ENCODE data around the gene PDE5A. TPM values are rescaled to one million over a fixed set of nuclear protein-coding genes. Genes with fewer than 3 reads are reported as not detected.

PDE5A gene
- total RNA-seq, 1 experiment from 2014 or later: 0.89 TPM

- intact Hi-C loops (cut with micrococcal nuclease): no loop called here
- BruUV-seq (replicated peaks): no TSS peak
- no peaks in the 10 kb centered on the region for H3K4me1 Mint-ChIP-seq (ENCODE audit: insufficient read depth, unreplicated experiment)
These were observed 118.0 kb downstream of the PDE5A start for GRCh38 chr4:119510395-119511149.

GRCh38 chr4:119508281-119508680, 120.3 kb downstream of the PDE5A start:
- Mint-ChIP-seq H3K36me3 (ENCODE audit: insufficient read depth, unreplicated experiment) (peaks cover 12% of the 10 kb centered on the region), H3K27ac (ENCODE audit: low read depth, unreplicated experiment) (no peak overlapping the region), H3K9me3 (ENCODE audit: unreplicated experiment) (no peaks in the 10 kb centered on the region), H3K27me3 (ENCODE audit: insufficient read depth, unreplicated experiment) (no peaks in the 10 kb centered on the region), H3K4me3 (ENCODE audit: unreplicated experiment) (no peak overlapping the region), H3K4me1 (ENCODE audit: insufficient read depth, unreplicated experiment) (no peaks in the 10 kb centered on the region)
- POLR2A ChIA-PET: no interaction called here
- intact Hi-C loops (cut with micrococcal nuclease): no loop called here
- no TSS peak for BruUV-seq (replicated peaks)
- DNase-seq (ENCODE audit: unreplicated experiment): no peak
- CTCF ChIA-PET: interaction anchor here (1.2 kb wide), 1 partner anchor 10 kb away, joined by 4 read pairs; no protein-coding TSS in a partner anchor
- TF ChIP-seq, protein P1, sequence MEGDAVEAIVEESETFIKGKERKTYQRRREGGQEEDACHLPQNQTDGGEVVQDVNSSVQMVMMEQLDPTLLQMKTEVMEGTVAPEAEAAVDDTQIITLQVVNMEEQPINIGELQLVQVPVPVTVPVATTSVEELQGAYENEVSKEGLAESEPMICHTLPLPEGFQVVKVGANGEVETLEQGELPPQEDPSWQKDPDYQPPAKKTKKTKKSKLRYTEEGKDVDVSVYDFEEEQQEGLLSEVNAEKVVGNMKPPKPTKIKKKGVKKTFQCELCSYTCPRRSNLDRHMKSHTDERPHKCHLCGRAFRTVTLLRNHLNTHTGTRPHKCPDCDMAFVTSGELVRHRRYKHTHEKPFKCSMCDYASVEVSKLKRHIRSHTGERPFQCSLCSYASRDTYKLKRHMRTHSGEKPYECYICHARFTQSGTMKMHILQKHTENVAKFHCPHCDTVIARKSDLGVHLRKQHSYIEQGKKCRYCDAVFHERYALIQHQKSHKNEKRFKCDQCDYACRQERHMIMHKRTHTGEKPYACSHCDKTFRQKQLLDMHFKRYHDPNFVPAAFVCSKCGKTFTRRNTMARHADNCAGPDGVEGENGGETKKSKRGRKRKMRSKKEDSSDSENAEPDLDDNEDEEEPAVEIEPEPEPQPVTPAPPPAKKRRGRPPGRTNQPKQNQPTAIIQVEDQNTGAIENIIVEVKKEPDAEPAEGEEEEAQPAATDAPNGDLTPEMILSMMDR (IDR thresholded peaks at IDR 0.05; ENCODE audit: unreplicated experiment): no peak

More at GRCh38 chr4:119510395-119511149, 118.0 kb downstream of the PDE5A start:
- H3K4me3 Mint-ChIP-seq (ENCODE audit: unreplicated experiment): no peak overlapping the region
- ChIA-PET CTCF (no interaction called here), POLR2A (no interaction called here)
- TF ChIP-seq, protein P1 (IDR thresholded peaks at IDR 0.05; ENCODE audit: unreplicated experiment): no peak
- H3K9me3 Mint-ChIP-seq (ENCODE audit: unreplicated experiment): no peaks in the 10 kb centered on the region
- DNase-seq (ENCODE audit: unreplicated experiment): no peak
- H3K36me3 Mint-ChIP-seq (ENCODE audit: insufficient read depth, unreplicated experiment): peaks cover 16% of the 10 kb centered on the region
- H3K27me3 Mint-ChIP-seq (ENCODE audit: insufficient read depth, unreplicated experiment): no peaks in the 10 kb centered on the region
- no peak overlapping the region for H3K27ac Mint-ChIP-seq (ENCODE audit: low read depth, unreplicated experiment)

DNA sequence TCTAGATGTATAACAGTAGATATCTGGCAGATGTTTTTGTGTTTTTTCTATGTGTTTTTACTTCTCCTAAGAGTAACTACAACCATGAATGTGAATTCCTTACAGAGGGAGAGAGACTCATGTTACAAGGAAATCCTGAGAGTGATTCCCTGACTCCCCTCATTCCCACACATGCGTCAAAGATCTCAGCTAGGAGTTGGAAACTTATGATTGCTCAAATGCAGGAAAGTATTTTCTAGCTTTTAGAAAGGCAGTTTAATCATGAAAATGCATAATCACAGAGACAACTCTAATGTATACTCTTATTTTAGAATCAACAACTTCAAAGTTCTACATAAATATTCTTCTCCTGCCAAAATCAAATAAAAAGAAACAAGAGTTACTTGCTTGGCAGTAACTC, 121.8 kb downstream of the PDE5A start:
- TF ChIP-seq, protein P1 (IDR thresholded peaks at IDR 0.05; ENCODE audit: unreplicated experiment): no peak
- CTCF ChIA-PET: interaction anchor here (1.2 kb wide), 1 partner anchor 11 kb away, joined by 4 read pairs; no protein-coding TSS in a partner anchor
- H3K9me3 Mint-ChIP-seq (ENCODE audit: unreplicated experiment): no peaks in the 10 kb centered on the region
- no peaks in the 10 kb centered on the region for H3K36me3 Mint-ChIP-seq (ENCODE audit: insufficient read depth, unreplicated experiment)
- no peak overlapping the region for H3K27ac Mint-ChIP-seq (ENCODE audit: low read depth, unreplicated experiment)
- H3K4me1 Mint-ChIP-seq (ENCODE audit: insufficient read depth, unreplicated experiment): no peaks in the 10 kb centered on the region
- intact Hi-C loops (cut with micrococcal nuclease): no loop called here
- POLR2A ChIA-PET: no interaction called here
- no TSS peak for BruUV-seq (replicated peaks)
- DNase-seq (ENCODE audit: unreplicated experiment): no peak
- no peak overlapping the region for H3K4me3 Mint-ChIP-seq (ENCODE audit: unreplicated experiment)
- H3K27me3 Mint-ChIP-seq (ENCODE audit: insufficient read depth, unreplicated experiment): no peaks in the 10 kb centered on the region

DNA sequence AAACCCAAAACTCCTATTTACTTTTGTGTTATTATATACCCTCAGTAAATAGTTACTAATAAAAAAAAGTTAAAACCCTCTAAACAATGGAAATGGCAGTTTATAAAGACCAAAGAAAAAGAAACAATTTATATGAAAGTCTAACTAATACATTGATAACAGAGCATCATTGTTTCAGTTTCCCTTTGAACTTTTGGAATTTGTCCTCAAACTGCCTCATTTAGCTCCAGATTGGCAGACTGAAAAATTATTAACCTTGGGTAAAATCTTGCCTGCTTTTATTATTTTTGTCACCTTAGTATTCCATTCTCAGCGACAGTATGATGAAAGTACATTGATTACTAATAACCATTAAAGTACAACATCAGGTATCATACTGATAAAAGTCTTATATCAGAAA, 124.0 kb downstream of the PDE5A start:
- no TSS peak for BruUV-seq (replicated peaks)
- CTCF ChIA-PET: interaction anchor here (0.8 kb wide), 1 partner anchor 11 kb away, joined by 3 read pairs; no protein-coding TSS in a partner anchor
- Mint-ChIP-seq H3K4me1 (ENCODE audit: insufficient read depth, unreplicated experiment) (no peaks in the 10 kb centered on the region), H3K36me3 (ENCODE audit: insufficient read depth, unreplicated experiment) (peaks cover 11% of the 10 kb centered on the region), H3K9me3 (ENCODE audit: unreplicated experiment) (no peaks in the 10 kb centered on the region), H3K4me3 (ENCODE audit: unreplicated experiment) (no peak overlapping the region), H3K27ac (ENCODE audit: low read depth, unreplicated experiment) (no peak overlapping the region), H3K27me3 (ENCODE audit: insufficient read depth, unreplicated experiment) (no peaks in the 10 kb centered on the region)
- intact Hi-C loops (cut with micrococcal nuclease): no loop called here
- DNase-seq (ENCODE audit: unreplicated experiment): no peak
- POLR2A ChIA-PET: no interaction called here
- TF ChIP-seq, protein P1 (IDR thresholded peaks at IDR 0.05; ENCODE audit: unreplicated experiment): no peak
